Type B pancreatic cell (in vitro differentiated cells): ENCODE data around the gene GALNT13. TPM values are rescaled to one million over a fixed set of nuclear protein-coding genes. Genes with fewer than 3 reads are reported as not detected.

Experiments
- DNase-seq: peaks from one replicate; pipeline ENCODE4 v3.0.0; 2021; ENCODE audit warnings: mixed read lengths; ENCODE audit not compliant: unreplicated experiment; ENCODE audit errors: extremely low spot score
- H3K27ac Mint-ChIP-seq: 2 replicates; pipeline ENCODE4 v1.8.0; 2021; ENCODE audit warnings: mild to moderate bottlenecking, mixed read lengths
- H3K27me3 Mint-ChIP-seq: 2 replicates; pipeline ENCODE4 v1.8.0; 2021; ENCODE audit warnings: mixed read lengths
- H3K36me3 Mint-ChIP-seq: 2 replicates; pipeline ENCODE4 v1.8.0; 2021; ENCODE audit warnings: mixed read lengths
- H3K4me1 Mint-ChIP-seq: one replicate; pipeline ENCODE4 v1.8.0; 2021; ENCODE audit warnings: mixed read lengths; ENCODE audit not compliant: unreplicated experiment
- H3K4me3 Mint-ChIP-seq: 2 replicates; pipeline ENCODE4 v1.8.0; 2021; ENCODE audit warnings: mild to moderate bottlenecking, mixed read lengths
- H3K9me3 Mint-ChIP-seq: 2 replicates; pipeline ENCODE4 v1.8.0; 2021; ENCODE audit warnings: mixed read lengths
- total RNA-seq: library from RNA; stranded (reverse); gene quantifications from 2 replicates; pipeline ENCODE4 v1.2.1, GENCODE V29; 2021; ENCODE audit warnings: low replicate concordance
- TF ChIP-seq, protein P1 (sequence below): fragments of 200-600 bp; sonication (generic); conservative IDR thresholded peaks from 2 replicates; pipeline ENCODE4 v1.5.0; 2021; ENCODE audit warnings: antibody characterized with exemption, mild to moderate bottlenecking

The GALNT13 gene
- total RNA-seq, 1 donor from 2014 or later = 5.9 TPM

GRCh38 chr2:154443919-154444318, 572.2 kb downstream of the GALNT13 start:
- H3K4me1 Mint-ChIP-seq = no peaks in the 10 kb centered on the region
- TF ChIP-seq, protein P1, sequence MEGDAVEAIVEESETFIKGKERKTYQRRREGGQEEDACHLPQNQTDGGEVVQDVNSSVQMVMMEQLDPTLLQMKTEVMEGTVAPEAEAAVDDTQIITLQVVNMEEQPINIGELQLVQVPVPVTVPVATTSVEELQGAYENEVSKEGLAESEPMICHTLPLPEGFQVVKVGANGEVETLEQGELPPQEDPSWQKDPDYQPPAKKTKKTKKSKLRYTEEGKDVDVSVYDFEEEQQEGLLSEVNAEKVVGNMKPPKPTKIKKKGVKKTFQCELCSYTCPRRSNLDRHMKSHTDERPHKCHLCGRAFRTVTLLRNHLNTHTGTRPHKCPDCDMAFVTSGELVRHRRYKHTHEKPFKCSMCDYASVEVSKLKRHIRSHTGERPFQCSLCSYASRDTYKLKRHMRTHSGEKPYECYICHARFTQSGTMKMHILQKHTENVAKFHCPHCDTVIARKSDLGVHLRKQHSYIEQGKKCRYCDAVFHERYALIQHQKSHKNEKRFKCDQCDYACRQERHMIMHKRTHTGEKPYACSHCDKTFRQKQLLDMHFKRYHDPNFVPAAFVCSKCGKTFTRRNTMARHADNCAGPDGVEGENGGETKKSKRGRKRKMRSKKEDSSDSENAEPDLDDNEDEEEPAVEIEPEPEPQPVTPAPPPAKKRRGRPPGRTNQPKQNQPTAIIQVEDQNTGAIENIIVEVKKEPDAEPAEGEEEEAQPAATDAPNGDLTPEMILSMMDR = no peak
- H3K27ac Mint-ChIP-seq = no peak overlapping the region
- no peaks in the 10 kb centered on the region for H3K9me3 Mint-ChIP-seq
- no peaks in the 10 kb centered on the region for H3K36me3 Mint-ChIP-seq
- no peak overlapping the region for H3K4me3 Mint-ChIP-seq
- no peaks in the 10 kb centered on the region for H3K27me3 Mint-ChIP-seq
- DNase-seq = no peak

GRCh38 chr2:154446324-154446723, 574.6 kb downstream of the GALNT13 start:
- no peak overlapping the region for H3K4me3 Mint-ChIP-seq
- no peaks in the 10 kb centered on the region for H3K36me3 Mint-ChIP-seq
- TF ChIP-seq, protein P1 = no peak
- no peak overlapping the region for H3K27ac Mint-ChIP-seq
- H3K9me3 Mint-ChIP-seq = no peaks in the 10 kb centered on the region
- H3K27me3 Mint-ChIP-seq = no peaks in the 10 kb centered on the region
- DNase-seq = no peak
- H3K4me1 Mint-ChIP-seq = no peaks in the 10 kb centered on the region

DNA sequence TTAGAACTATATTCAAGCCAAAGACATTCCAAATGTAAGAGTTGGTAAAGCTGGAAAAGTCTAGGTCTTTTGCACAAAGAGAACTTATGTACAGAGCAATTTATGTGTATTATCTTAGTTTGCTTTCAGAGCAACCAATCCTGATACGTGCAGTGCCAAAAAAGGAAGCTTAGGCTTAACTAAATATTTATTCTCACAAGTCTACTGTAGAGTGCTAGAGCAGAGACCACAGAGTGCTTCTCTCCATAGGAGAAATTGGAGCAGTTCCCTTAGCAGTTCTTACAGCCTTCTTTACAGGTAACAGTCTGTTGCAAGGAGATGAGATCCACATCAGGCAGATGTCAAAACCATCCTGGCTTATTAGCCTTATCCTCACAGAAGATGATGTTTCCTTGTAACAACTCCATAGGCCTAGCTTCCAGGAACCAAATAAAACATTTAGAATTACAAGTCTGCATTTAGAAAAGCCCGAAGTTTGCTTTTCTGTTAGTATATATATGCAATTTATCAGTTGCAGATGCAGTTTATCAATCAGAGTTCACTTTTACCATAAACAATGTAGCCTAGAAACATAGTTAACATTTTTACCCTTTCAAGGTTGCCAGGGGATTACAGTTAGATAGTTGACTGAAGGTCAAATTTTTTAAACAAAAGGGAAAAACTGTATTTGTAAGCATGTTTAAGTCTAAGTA, 576.2 kb downstream of the GALNT13 start:
- no peak for DNase-seq
- H3K4me1 Mint-ChIP-seq = no peaks in the 10 kb centered on the region
- TF ChIP-seq, protein P1 = no peak
- no peak overlapping the region for H3K27ac Mint-ChIP-seq
- no peaks in the 10 kb centered on the region for H3K9me3 Mint-ChIP-seq
- no peaks in the 10 kb centered on the region for H3K27me3 Mint-ChIP-seq
- no peaks in the 10 kb centered on the region for H3K36me3 Mint-ChIP-seq
- H3K4me3 Mint-ChIP-seq = no peak overlapping the region

GRCh38 chr2:154449951-154450658, 578.4 kb downstream of the GALNT13 start:
- H3K4me3 Mint-ChIP-seq = no peak overlapping the region
- no peaks in the 10 kb centered on the region for H3K9me3 Mint-ChIP-seq
- H3K4me1 Mint-ChIP-seq = no peaks in the 10 kb centered on the region
- no peak overlapping the region for H3K27ac Mint-ChIP-seq
- no peaks in the 10 kb centered on the region for H3K36me3 Mint-ChIP-seq
- no peaks in the 10 kb centered on the region for H3K27me3 Mint-ChIP-seq
- no peak for DNase-seq
- TF ChIP-seq, protein P1 = no peak

GRCh38 chr2:154452471-154452870, 580.7 kb downstream of the GALNT13 start:
- TF ChIP-seq, protein P1 = no peak
- H3K4me3 Mint-ChIP-seq = no peak overlapping the region
- no peak for DNase-seq
- H3K4me1 Mint-ChIP-seq = no peaks in the 10 kb centered on the region
- H3K27me3 Mint-ChIP-seq = no peaks in the 10 kb centered on the region
- no peaks in the 10 kb centered on the region for H3K36me3 Mint-ChIP-seq
- no peak overlapping the region for H3K27ac Mint-ChIP-seq
- H3K9me3 Mint-ChIP-seq = no peaks in the 10 kb centered on the region
